ENCODE measurements around the gene CACNA2D3. TPM values are rescaled to one million over a fixed set of nuclear protein-coding genes. Genes with fewer than 3 reads are reported as not detected.

CACNA2D3 gene
- total and polyA plus RNA-seq, 4 donors = 0.06 to 0.37 (median 0.08) TPM; not detected in 1

DNA sequence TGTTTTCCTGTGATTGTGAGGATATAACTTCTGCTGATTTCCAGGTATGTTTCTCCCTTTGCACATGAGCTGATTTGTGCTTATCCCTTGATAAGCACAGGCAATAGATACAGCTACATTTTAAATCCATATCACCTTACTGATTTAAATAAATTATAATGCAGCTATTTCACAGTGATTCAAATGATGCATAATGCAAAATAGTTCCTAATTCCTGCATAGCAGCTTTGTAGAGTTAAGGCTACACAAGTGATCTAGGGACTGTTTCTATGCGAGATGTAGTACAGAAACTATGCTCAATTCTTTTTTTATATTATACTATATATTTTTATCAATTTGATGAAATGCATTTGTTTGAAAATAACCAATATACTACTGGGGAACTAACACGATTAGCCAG is 471.3 kb downstream of the CACNA2D3 start:
- Histone ChIP-seq H3K9me3 (ENCODE audit: control insufficient read depth in 4 of 4, low read length in 3 of 4) (no peaks in the 10 kb centered on the region), H3K36me3 (ENCODE audit: control insufficient read depth in 4 of 4, insufficient read depth in 3 of 4, low read depth in 1 of 4, low read length in 3 of 4) (no peaks in the 10 kb centered on the region), H3K4me3 (ENCODE audit: low read depth in 1 of 3, low read length in 3 of 3) (no peak overlapping the region), H3K4me1 (ENCODE audit: control insufficient read depth in 4 of 4, insufficient read depth in 4 of 4, low read length in 3 of 4) (no peaks in the 10 kb centered on the region), H3K9ac (ENCODE audit: low read depth in 1 of 2, low read length in 2 of 2) (no peak overlapping the region), H3K27me3 (ENCODE audit: control insufficient read depth in 4 of 4, insufficient read depth in 4 of 4, low read length in 3 of 4) (no peaks in the 10 kb centered on the region), H3K27ac (ENCODE audit: low read depth in 1 of 2, low read length in 2 of 2) (no peak overlapping the region)
- TF ChIP-seq, protein P1, sequence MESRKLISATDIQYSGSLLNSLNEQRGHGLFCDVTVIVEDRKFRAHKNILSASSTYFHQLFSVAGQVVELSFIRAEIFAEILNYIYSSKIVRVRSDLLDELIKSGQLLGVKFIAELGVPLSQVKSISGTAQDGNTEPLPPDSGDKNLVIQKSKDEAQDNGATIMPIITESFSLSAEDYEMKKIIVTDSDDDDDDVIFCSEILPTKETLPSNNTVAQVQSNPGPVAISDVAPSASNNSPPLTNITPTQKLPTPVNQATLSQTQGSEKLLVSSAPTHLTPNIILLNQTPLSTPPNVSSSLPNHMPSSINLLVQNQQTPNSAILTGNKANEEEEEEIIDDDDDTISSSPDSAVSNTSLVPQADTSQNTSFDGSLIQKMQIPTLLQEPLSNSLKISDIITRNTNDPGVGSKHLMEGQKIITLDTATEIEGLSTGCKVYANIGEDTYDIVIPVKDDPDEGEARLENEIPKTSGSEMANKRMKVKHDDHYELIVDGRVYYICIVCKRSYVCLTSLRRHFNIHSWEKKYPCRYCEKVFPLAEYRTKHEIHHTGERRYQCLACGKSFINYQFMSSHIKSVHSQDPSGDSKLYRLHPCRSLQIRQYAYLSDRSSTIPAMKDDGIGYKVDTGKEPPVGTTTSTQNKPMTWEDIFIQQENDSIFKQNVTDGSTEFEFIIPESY (IDR thresholded peaks at IDR 0.05) = no peak
- TF ChIP-seq EGR1 (IDR thresholded peaks at IDR 0.05; ENCODE audit: low read depth in 2 of 2) = no peak
- DNase-seq (ENCODE audit: low spot score) = no peak
- 73% methylated on average over 2 of the region's 2 CpGs for WGBS

DNA sequence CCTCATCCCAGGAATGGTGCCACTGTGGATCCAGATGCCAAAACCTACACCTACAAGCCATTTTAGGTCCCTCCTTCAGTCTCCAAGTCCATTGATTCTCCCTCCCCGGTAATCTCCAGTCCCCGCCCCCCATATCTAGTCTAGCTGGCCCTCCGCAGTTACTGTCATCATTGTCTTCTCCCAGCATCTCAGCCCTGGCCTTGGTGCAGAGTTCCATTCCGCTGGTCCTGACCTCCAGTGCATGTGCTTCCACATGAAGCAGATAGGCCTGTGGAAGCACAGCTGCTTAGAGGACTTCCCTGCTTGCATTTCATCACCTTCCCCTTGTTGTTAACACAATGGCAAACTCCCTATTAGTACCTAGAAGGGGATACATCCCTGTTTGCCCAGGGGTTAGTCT is 473.7 kb downstream of the CACNA2D3 start:
- no peaks in the 10 kb centered on the region for H3K4me1 ChIP-seq (ENCODE audit: control insufficient read depth in 4 of 4, insufficient read depth in 4 of 4, low read length in 3 of 4)
- H3K9ac ChIP-seq (ENCODE audit: low read depth in 1 of 2, low read length in 2 of 2) = no peak overlapping the region
- no peak overlapping the region for H3K27ac ChIP-seq (ENCODE audit: low read depth in 1 of 2, low read length in 2 of 2)
- no peaks in the 10 kb centered on the region for H3K36me3 ChIP-seq (ENCODE audit: control insufficient read depth in 4 of 4, insufficient read depth in 3 of 4, low read depth in 1 of 4, low read length in 3 of 4)
- no peaks in the 10 kb centered on the region for H3K9me3 ChIP-seq (ENCODE audit: control insufficient read depth in 4 of 4, low read length in 3 of 4)
- TF ChIP-seq HNF4A (conservative IDR thresholded peaks at IDR 0.05) = no peak
- no peak for DNase-seq (ENCODE audit: low spot score)
- H3K27me3 ChIP-seq (ENCODE audit: control insufficient read depth in 4 of 4, insufficient read depth in 4 of 4, low read length in 3 of 4) = no peaks in the 10 kb centered on the region
- H3K4me3 ChIP-seq (ENCODE audit: low read depth in 1 of 3, low read length in 3 of 3) = no peak overlapping the region
- 91% methylated on average over 4 of the region's 4 CpGs for WGBS

DNA sequence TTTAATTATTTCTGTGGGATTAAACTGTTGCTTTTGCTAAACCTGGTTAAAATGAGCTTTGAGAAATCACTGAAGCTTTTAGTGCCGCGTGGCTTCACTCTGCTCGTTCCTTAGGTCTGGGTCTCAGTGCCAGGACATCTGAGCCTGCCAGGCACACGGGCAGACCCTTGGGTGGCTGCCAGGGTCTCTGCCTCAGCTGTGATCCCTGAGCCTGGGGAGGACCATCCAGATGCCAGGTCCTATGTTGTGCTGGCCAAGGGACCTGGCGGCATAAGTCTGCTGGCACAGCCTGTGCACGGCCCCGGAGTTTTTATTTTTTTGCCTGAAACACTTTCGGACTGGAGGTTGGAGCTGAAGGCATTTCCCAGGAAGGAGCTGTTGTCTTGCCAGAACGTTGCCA is 477.4 kb downstream of the CACNA2D3 start:
- Histone ChIP-seq H3K9me3 (ENCODE audit: control insufficient read depth in 4 of 4, low read length in 3 of 4) (no peaks in the 10 kb centered on the region), H3K9ac (ENCODE audit: low read depth in 1 of 2, low read length in 2 of 2) (no peak overlapping the region), H3K4me1 (ENCODE audit: control insufficient read depth in 4 of 4, insufficient read depth in 4 of 4, low read length in 3 of 4) (no peaks in the 10 kb centered on the region), H3K4me3 (ENCODE audit: low read depth in 1 of 3, low read length in 3 of 3) (no peak overlapping the region), H3K36me3 (ENCODE audit: control insufficient read depth in 4 of 4, insufficient read depth in 3 of 4, low read depth in 1 of 4, low read length in 3 of 4) (no peaks in the 10 kb centered on the region), H3K27ac (ENCODE audit: low read depth in 1 of 2, low read length in 2 of 2) (no peak overlapping the region), H3K27me3 (ENCODE audit: control insufficient read depth in 4 of 4, insufficient read depth in 4 of 4, low read length in 3 of 4) (no peaks in the 10 kb centered on the region)
- 72% methylated on average over 9 of the region's 9 CpGs for WGBS
- no peak for TF ChIP-seq NR2F2 (IDR thresholded peaks at IDR 0.05)
- no peak for TF ChIP-seq GABPA (IDR thresholded peaks at IDR 0.05 in 1 of 2, conservative IDR thresholded peaks at IDR 0.05 in 1 of 2)
- TF ChIP-seq JUND (IDR thresholded peaks at IDR 0.05) = no peak
- TF ChIP-seq HNF4G (IDR thresholded peaks at IDR 0.05) = no peak
- no peak for TF ChIP-seq RXRA (IDR thresholded peaks at IDR 0.05)
- TF ChIP-seq, protein P1 (IDR thresholded peaks at IDR 0.05) = no peak
- TF ChIP-seq, protein P2, sequence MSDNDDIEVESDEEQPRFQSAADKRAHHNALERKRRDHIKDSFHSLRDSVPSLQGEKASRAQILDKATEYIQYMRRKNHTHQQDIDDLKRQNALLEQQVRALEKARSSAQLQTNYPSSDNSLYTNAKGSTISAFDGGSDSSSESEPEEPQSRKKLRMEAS (IDR thresholded peaks at IDR 0.05) = no peak
- TF ChIP-seq TAF1 (conservative IDR thresholded peaks at IDR 0.05) = no peak
- TF ChIP-seq FOXA2 (IDR thresholded peaks at IDR 0.05) = no peak
- TF ChIP-seq, protein P3, sequence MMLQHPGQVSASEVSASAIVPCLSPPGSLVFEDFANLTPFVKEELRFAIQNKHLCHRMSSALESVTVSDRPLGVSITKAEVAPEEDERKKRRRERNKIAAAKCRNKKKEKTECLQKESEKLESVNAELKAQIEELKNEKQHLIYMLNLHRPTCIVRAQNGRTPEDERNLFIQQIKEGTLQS (IDR thresholded peaks at IDR 0.05) = no peak
- TF ChIP-seq FOXA1 (IDR thresholded peaks at IDR 0.05) = no peak
- TF ChIP-seq SP1 (IDR thresholded peaks at IDR 0.05) = no peak
- no peak for TF ChIP-seq HNF4A (conservative IDR thresholded peaks at IDR 0.05)
- no peak for TF ChIP-seq YY1 (IDR thresholded peaks at IDR 0.05)
- no peak for TF ChIP-seq RAD21 (IDR thresholded peaks at IDR 0.05)
- TF ChIP-seq EGR1 (IDR thresholded peaks at IDR 0.05; ENCODE audit: low read depth in 2 of 2) = no peak
- TF ChIP-seq, protein P4, sequence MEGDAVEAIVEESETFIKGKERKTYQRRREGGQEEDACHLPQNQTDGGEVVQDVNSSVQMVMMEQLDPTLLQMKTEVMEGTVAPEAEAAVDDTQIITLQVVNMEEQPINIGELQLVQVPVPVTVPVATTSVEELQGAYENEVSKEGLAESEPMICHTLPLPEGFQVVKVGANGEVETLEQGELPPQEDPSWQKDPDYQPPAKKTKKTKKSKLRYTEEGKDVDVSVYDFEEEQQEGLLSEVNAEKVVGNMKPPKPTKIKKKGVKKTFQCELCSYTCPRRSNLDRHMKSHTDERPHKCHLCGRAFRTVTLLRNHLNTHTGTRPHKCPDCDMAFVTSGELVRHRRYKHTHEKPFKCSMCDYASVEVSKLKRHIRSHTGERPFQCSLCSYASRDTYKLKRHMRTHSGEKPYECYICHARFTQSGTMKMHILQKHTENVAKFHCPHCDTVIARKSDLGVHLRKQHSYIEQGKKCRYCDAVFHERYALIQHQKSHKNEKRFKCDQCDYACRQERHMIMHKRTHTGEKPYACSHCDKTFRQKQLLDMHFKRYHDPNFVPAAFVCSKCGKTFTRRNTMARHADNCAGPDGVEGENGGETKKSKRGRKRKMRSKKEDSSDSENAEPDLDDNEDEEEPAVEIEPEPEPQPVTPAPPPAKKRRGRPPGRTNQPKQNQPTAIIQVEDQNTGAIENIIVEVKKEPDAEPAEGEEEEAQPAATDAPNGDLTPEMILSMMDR (IDR thresholded peaks at IDR 0.05; ENCODE audit: low read depth, low read length, missing input control) = no peak
- DNase-seq (ENCODE audit: low spot score) = no peak
